GM12878 (cell line): Measurements from ENCODE around the gene SMIM35. TPM values are rescaled to one million over a fixed set of nuclear protein-coding genes. Genes with fewer than 3 reads are reported as not detected.

Source experiments
- BRCA1 ChIP-seq: IDR thresholded peaks from 2 replicates; pipeline ENCODE4 v1.6.1; 2011; ENCODE audit warnings: low read depth, low read length, improper control_type of control experiment
- CHD1 ChIP-seq: IDR thresholded peaks from 2 replicates; pipeline ENCODE4 v1.6.1; 2012; ENCODE audit warnings: low read depth, low read length, improper control_type of control experiment
- EED ChIP-seq: sonication (generic); IDR thresholded peaks from 2 replicates; pipeline ENCODE4 v1.6.1; 2016; ENCODE audit warnings: antibody characterized with exemption, low read depth
- FOXK2 ChIP-seq: fragments of 450-650 bp; IDR thresholded peaks from 2 replicates; pipeline ENCODE4 v1.6.1; 2017; ENCODE audit warnings: mild to moderate bottlenecking, moderate library complexity
- KLF5 ChIP-seq: fragments of 450-650 bp; IDR thresholded peaks from 2 replicates; pipeline ENCODE4 v1.6.1; 2014; ENCODE audit warnings: mild to moderate bottlenecking; ENCODE audit not compliant: partially characterized antibody
- MTA3 ChIP-seq: IDR thresholded peaks from 2 replicates; pipeline ENCODE4 v1.6.1; 2012; ENCODE audit warnings: low read length, inconsistent platforms, borderline replicate concordance
- NFXL1 ChIP-seq: fragments of 450-650 bp; IDR thresholded peaks from 2 replicates; pipeline ENCODE4 v1.6.1; 2017; ENCODE audit warnings: antibody characterized with exemption, mild to moderate bottlenecking, borderline replicate concordance
- PAX5 ChIP-seq: IDR thresholded peaks from 2 replicates; pipeline ENCODE4 v1.6.1; 2011; ENCODE audit warnings: low read depth, low read length, borderline replicate concordance
- RAD51 ChIP-seq: fragments of 450-650 bp; IDR thresholded peaks from 2 replicates; pipeline ENCODE4 v1.6.1; 2016; ENCODE audit warnings: moderate library complexity, mild to moderate bottlenecking, inconsistent platforms
- SPI1 ChIP-seq: IDR thresholded peaks from 2 replicates; pipeline ENCODE4 v1.6.1; 2011; ENCODE audit warnings: low read depth, mild to moderate bottlenecking, low read length, moderate library complexity, borderline replicate concordance; ENCODE audit not compliant: insufficient read depth
- STAT3 ChIP-seq: IDR thresholded peaks from 2 replicates; pipeline ENCODE4 v1.6.1; 2011; ENCODE audit warnings: low read depth, low read length, improper control_type of control experiment
- USF2 ChIP-seq: IDR thresholded peaks from 2 replicates; pipeline ENCODE4 v1.6.1; 2011; ENCODE audit warnings: low read depth, low read length, improper control_type of control experiment, borderline replicate concordance
- ZNF217 ChIP-seq: fragments of 450-650 bp; IDR thresholded peaks from 2 replicates; pipeline ENCODE4 v1.6.1; 2017; ENCODE audit warnings: antibody characterized with exemption, mild to moderate bottlenecking
- ZNF592 ChIP-seq: fragments of 450-650 bp; IDR thresholded peaks from 2 replicates; pipeline ENCODE4 v1.6.1; 2017; ENCODE audit warnings: mild to moderate bottlenecking, moderate library complexity
- polyA plus RNA-seq, 11 experiments: library from polyadenylated mRNA; depleted of rRNA in 4 of 11; unstranded in 6 of 11; stranded (reverse) in 5 of 11; fragments of >200 nt; fragmentation: Nextera tagmentation in 4 of 11; fragmentation: Illumina TruSeq in 1 of 11; extraction: Ambion mirVana in 4 of 11; extraction: Trizol in 1 of 11; gene quantifications; 1 replicate in 1 of 11; 2 replicates in 10 of 11; pipeline versions ENCODE4 v1.2.1 to v1.2.3, GENCODE V29; 2011 to 2016; ENCODE audit warnings: inconsistent platforms in 2 of 11, missing spikeins in 2 of 11, low read depth in 1 of 11
- total RNA-seq, 4 experiments: library from RNA; depleted of rRNA in 3 of 4; stranded (reverse); fragments of >200 nt in 3 of 4; fragmentation: Illumina TruSeq in 1 of 4; extraction: Trizol in 1 of 4; gene quantifications; 2 replicates each; pipeline versions ENCODE4 v1.2.1 to v1.2.3, GENCODE V29; 2013 to 2021
- TF ChIP-seq, protein P1 (sequence below): IDR thresholded peaks from 2 replicates; pipeline ENCODE4 v1.6.1; 2012; ENCODE audit warnings: low read depth, low read length, improper control_type of control experiment
- TF ChIP-seq, protein P2 (sequence below): IDR thresholded peaks from 2 replicates; pipeline ENCODE4 v1.6.1; 2012; ENCODE audit warnings: low read depth, low read length, improper control_type of control experiment
- TF ChIP-seq, protein P3 (sequence below): fragments of 450-650 bp; IDR thresholded peaks from 2 replicates; pipeline ENCODE4 v1.6.1; 2016; ENCODE audit warnings: mild to moderate bottlenecking, moderate library complexity, borderline replicate concordance

SMIM35 gene
- total and polyA plus RNA-seq, 10 of the 15 experiments (the other 5 are each of a cell fraction or from before 2014, with no cell fraction given), result 0.02 to 1.1 (median 0.05) TPM; not detected in 5

DNA sequence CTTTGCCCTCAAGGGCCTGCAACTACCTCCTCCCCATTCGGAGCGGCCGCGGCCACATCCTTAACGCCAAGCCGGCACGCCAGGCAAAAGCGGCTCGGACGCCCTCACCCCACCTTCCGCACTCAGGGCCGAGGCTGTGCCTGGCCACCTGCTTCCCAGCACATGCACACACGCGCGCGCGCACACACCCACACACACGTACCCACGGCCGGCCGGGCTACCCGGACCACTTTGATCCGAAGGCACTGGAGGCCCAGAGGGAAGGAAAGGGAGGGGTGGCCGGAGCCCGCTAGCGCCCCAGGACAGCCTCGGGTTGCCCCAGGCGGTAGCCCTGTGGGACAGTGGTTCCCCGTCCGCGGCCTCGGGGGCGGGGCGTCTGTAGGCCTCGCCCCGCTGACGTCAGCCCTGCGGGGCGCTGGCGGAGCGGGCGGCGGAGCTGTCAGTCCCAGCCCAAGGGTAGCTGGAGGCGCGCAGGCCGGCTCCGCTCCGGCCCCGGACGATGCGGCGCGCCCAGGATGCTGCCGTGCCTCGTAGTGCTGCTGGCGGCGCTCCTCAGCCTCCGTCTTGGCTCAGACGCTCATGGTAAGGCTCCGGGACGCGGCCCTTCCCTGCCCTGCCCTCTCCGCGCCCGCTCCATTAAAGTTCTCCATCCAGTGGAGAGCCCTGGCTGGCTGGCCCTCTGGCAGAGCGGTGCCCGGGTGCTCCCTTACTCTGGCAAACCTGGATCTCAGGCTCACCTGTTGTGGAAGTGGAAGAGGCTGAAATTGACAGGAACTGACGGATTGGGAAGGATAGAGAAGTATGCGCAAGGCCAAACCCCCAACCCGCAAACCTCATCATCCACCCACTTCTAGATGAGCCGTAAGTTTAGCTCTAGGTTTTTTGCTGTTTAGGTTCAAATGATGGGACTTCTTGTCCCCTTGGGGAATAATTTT is 100.5 kb downstream of the SMIM35 start, which contains the start of gene IL10RA (continued):
- TF ChIP-seq USF2 (no peak), ZNF592 (no peak), BRCA1 (no peak), CHD1 (no peak), RAD51 (no peak), SPI1 (no peak), KLF5 (no peak), STAT3 (no peak), FOXK2 (no peak), NFXL1 (no peak), ZNF217 (no peak), MTA3 (no peak), EED (peak; percentile 6; the same call in 1 of the 2 replicates), PAX5 (peak; percentile 25; the same call in 1 of the 2 replicates)
- TF ChIP-seq, protein P1, sequence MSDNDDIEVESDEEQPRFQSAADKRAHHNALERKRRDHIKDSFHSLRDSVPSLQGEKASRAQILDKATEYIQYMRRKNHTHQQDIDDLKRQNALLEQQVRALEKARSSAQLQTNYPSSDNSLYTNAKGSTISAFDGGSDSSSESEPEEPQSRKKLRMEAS, result peak; percentile 86
- TF ChIP-seq, protein P2, sequence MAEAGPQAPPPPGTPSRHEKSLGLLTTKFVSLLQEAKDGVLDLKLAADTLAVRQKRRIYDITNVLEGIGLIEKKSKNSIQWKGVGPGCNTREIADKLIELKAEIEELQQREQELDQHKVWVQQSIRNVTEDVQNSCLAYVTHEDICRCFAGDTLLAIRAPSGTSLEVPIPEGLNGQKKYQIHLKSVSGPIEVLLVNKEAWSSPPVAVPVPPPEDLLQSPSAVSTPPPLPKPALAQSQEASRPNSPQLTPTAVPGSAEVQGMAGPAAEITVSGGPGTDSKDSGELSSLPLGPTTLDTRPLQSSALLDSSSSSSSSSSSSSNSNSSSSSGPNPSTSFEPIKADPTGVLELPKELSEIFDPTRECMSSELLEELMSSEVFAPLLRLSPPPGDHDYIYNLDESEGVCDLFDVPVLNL, result no peak
- TF ChIP-seq, protein P3, sequence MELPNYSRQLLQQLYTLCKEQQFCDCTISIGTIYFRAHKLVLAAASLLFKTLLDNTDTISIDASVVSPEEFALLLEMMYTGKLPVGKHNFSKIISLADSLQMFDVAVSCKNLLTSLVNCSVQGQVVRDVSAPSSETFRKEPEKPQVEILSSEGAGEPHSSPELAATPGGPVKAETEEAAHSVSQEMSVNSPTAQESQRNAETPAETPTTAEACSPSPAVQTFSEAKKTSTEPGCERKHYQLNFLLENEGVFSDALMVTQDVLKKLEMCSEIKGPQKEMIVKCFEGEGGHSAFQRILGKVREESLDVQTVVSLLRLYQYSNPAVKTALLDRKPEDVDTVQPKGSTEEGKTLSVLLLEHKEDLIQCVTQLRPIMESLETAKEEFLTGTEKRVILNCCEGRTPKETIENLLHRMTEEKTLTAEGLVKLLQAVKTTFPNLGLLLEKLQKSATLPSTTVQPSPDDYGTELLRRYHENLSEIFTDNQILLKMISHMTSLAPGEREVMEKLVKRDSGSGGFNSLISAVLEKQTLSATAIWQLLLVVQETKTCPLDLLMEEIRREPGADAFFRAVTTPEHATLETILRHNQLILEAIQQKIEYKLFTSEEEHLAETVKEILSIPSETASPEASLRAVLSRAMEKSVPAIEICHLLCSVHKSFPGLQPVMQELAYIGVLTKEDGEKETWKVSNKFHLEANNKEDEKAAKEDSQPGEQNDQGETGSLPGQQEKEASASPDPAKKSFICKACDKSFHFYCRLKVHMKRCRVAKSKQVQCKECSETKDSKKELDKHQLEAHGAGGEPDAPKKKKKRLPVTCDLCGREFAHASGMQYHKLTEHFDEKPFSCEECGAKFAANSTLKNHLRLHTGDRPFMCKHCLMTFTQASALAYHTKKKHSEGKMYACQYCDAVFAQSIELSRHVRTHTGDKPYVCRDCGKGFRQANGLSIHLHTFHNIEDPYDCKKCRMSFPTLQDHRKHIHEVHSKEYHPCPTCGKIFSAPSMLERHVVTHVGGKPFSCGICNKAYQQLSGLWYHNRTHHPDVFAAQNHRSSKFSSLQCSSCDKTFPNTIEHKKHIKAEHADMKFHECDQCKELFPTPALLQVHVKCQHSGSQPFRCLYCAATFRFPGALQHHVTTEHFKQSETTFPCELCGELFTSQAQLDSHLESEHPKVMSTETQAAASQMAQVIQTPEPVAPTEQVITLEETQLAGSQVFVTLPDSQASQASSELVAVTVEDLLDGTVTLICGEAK, result no peak
